ENCODE measurements around the gene STXBP6.
"Not testable (repeated sequence)": the region's sequence is repeated elsewhere in the genome, so short reads cannot be mapped to it uniquely, and the experiment has no call there.

The STXBP6 gene

DNA sequence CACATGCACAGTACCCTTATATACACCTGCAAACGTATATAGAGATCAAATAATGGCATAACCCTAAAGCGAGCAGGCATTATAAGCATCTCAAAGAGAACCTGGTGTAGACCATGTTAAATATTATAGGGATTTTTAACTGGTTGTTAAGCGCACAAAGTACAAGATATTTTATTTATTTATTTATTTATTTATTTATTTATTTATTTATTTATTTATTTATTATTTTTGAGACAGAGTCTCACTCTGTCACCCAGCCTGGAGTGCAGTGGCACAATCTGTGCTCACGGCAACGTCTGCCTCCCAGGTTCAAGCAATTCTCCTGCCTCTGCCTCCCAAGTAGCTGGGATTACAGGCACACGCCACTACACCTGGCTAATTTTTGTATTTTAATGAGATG lies 87.8 kb downstream of the STXBP6 start:
- H3K27ac ChIP-seq (ENCODE audit: low read length); H3K27me3 ChIP-seq (ENCODE audit: control insufficient read depth, insufficient read depth, low read length); H3K36me3 ChIP-seq (ENCODE audit: control insufficient read depth, low read depth, low read length); H3K4me3 ChIP-seq (ENCODE audit: low read length); H3K9ac ChIP-seq (ENCODE audit: low read length); H3K9me3 ChIP-seq (ENCODE audit: control insufficient read depth, low read depth, low read length); H3K4me1 ChIP-seq (ENCODE audit: control insufficient read depth, low read depth, low read length): not testable (repeated sequence)

DNA sequence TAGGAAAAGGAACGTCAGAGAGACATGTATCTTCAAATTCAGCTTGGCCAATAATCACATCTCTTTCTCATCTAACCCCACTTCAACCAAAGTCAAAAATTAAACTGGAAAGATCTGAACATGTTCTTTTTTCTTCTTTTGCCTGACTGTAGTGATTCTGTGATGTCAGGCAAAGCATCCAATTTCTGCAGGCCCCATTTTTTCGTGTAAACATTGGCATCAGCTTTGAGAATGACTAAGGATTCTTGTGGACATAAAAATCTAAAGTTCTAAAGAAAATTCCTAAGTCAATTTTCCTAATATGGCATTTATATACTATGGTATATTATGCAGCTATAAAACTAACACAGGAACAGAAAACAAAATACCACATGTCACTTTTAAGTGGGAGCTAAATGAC lies 89.1 kb downstream of the STXBP6 start:
- H3K27me3 ChIP-seq (ENCODE audit: control insufficient read depth, insufficient read depth, low read length) = no peaks in the 10 kb centered on the region
- H3K36me3 ChIP-seq (ENCODE audit: control insufficient read depth, low read depth, low read length) = no peaks in the 10 kb centered on the region
- H3K9me3 ChIP-seq (ENCODE audit: control insufficient read depth, low read depth, low read length) = no peaks in the 10 kb centered on the region
- H3K4me1 ChIP-seq (ENCODE audit: control insufficient read depth, low read depth, low read length) = peaks cover 6% of the 10 kb centered on the region
- H3K4me3 ChIP-seq (ENCODE audit: low read length) = no peak overlapping the region
- no peak overlapping the region for H3K27ac ChIP-seq (ENCODE audit: low read length)
- no peak overlapping the region for H3K9ac ChIP-seq (ENCODE audit: low read length)

DNA sequence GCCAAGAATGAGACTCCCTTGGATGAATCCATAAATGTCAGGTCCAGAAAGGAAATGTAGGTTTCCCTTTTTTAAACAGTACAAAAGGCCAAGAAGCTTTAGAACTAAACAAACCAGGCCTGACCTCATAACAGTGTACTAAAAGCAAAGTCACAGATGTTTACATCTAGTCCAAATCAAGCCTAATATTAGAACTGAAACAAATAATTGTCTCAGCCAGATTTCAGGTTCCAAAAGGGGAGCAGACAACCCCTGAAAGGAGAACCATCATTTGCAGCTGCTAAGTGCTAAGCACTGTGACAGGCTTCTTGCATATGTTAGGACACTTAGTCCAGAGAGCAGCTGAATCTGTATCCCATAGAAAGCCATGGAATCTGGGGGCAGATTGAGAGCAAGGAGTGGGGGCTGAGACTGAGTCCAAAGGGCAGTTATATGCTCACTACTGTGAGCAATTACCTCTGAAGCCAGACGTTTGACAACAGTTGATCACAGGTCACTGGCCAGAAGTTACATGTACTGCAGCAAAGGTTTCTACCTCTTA lies 90.1 kb downstream of the STXBP6 start:
- Histone ChIP-seq H3K4me1 (ENCODE audit: control insufficient read depth, low read depth, low read length) (peaks cover 6% of the 10 kb centered on the region), H3K36me3 (ENCODE audit: control insufficient read depth, low read depth, low read length) (no peaks in the 10 kb centered on the region), H3K27ac (ENCODE audit: low read length) (no peak overlapping the region), H3K9me3 (ENCODE audit: control insufficient read depth, low read depth, low read length) (no peaks in the 10 kb centered on the region), H3K4me3 (ENCODE audit: low read length) (no peak overlapping the region), H3K27me3 (ENCODE audit: control insufficient read depth, insufficient read depth, low read length) (no peaks in the 10 kb centered on the region), H3K9ac (ENCODE audit: low read length) (no peak overlapping the region)

DNA sequence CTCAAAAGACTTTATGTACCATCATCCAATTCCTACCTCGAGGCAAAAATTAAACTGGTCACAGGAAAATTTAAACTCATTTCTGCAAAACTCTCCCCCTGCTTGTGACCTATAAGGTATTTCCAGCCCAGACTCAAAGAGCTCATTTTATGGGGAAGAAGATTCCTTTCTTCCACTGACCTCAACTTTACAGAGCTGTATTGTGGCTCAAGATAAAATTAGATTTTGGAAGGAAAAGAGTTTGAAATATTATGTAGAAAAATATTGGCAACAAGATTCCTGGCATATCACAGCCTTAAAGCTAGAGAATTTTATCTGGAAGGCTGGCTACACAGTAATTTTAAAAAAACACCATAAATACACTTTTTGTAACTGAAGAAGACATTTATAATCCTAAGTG lies 91.7 kb downstream of the STXBP6 start:
- no peak overlapping the region for H3K27ac ChIP-seq (ENCODE audit: low read length)
- no peaks in the 10 kb centered on the region for H3K36me3 ChIP-seq (ENCODE audit: control insufficient read depth, low read depth, low read length)

DNA sequence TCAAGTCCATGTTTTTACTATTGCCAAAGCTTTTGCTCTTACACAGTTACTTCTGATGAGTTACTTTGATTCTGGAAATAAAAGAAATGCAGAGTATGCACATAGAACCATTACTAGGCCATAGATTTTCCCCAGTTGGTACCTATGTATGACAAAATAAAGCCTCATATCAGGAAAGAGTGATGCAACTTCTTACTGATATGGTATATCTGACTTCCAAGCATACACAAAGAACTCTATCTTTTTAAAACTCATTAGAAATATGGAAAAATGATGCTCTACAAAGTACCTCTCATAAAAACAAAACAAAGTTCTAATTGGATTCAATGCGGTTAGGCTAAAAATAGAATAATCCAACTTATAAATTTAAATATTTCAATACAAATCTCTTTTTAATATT lies 92.1 kb downstream of the STXBP6 start:
- Histone ChIP-seq H3K27me3 (ENCODE audit: control insufficient read depth, insufficient read depth, low read length) (no peaks in the 10 kb centered on the region), H3K9me3 (ENCODE audit: control insufficient read depth, low read depth, low read length) (no peaks in the 10 kb centered on the region), H3K9ac (ENCODE audit: low read length) (no peak overlapping the region), H3K36me3 (ENCODE audit: control insufficient read depth, low read depth, low read length) (no peaks in the 10 kb centered on the region), H3K27ac (ENCODE audit: low read length) (no peak overlapping the region), H3K4me1 (ENCODE audit: control insufficient read depth, low read depth, low read length) (peaks cover 14% of the 10 kb centered on the region), H3K4me3 (ENCODE audit: low read length) (no peak overlapping the region)

More for the DNA sequence above, 91.7 kb downstream of the STXBP6 start:
- H3K9me3 ChIP-seq (ENCODE audit: control insufficient read depth, low read depth, low read length) = no peaks in the 10 kb centered on the region
- no peak overlapping the region for H3K9ac ChIP-seq (ENCODE audit: low read length)
- peaks cover 10% of the 10 kb centered on the region for H3K4me1 ChIP-seq (ENCODE audit: control insufficient read depth, low read depth, low read length)
- H3K27me3 ChIP-seq (ENCODE audit: control insufficient read depth, insufficient read depth, low read length) = no peaks in the 10 kb centered on the region
- H3K4me3 ChIP-seq (ENCODE audit: low read length) = no peak overlapping the region

DNA sequence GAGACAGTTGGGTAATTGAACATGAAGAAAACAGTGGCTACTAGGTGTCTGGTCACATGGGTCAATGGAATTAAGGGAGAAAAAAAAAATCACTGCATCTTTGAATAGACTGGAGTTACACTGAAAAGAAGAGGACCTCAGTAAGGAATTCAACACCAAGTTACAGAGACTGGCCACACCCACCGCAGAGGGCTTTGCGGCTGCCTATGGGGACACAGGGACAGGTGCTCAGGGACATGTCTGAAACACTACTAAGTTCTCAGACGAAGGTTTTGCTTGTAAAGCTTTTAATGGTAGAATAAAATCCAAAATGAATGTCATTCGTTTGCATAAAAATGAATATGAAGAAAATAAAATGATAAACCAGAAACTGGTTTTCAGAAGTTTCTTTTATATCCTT lies 93.8 kb downstream of the STXBP6 start:
- Histone ChIP-seq H3K4me1 (ENCODE audit: control insufficient read depth, low read depth, low read length) (peaks cover 21% of the 10 kb centered on the region), H3K27me3 (ENCODE audit: control insufficient read depth, insufficient read depth, low read length) (no peaks in the 10 kb centered on the region), H3K9me3 (ENCODE audit: control insufficient read depth, low read depth, low read length) (no peaks in the 10 kb centered on the region), H3K9ac (ENCODE audit: low read length) (no peak overlapping the region), H3K4me3 (ENCODE audit: low read length) (no peak overlapping the region), H3K27ac (ENCODE audit: low read length) (no peak overlapping the region), H3K36me3 (ENCODE audit: control insufficient read depth, low read depth, low read length) (no peaks in the 10 kb centered on the region)

DNA sequence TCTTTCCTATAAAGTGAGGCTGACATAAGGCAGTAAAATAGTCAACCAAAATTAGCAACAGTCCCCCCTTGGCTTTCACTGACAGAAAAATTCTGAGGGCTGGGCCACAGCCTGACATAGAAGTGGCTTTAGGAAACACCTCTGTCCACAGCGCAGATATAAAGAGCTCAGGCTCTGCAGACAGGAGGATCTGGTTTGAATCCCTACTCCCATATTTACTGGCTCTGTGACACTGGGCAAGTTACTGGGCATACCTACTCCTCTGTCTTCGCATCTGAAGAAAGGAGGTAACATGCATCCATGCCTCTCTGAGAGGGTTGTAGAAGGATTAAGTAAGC lies 95.3 kb downstream of the STXBP6 start:
- Histone ChIP-seq H3K27ac (ENCODE audit: low read length) (no peak overlapping the region), H3K4me1 (ENCODE audit: control insufficient read depth, low read depth, low read length) (peaks cover 21% of the 10 kb centered on the region), H3K27me3 (ENCODE audit: control insufficient read depth, insufficient read depth, low read length) (no peaks in the 10 kb centered on the region)

DNA sequence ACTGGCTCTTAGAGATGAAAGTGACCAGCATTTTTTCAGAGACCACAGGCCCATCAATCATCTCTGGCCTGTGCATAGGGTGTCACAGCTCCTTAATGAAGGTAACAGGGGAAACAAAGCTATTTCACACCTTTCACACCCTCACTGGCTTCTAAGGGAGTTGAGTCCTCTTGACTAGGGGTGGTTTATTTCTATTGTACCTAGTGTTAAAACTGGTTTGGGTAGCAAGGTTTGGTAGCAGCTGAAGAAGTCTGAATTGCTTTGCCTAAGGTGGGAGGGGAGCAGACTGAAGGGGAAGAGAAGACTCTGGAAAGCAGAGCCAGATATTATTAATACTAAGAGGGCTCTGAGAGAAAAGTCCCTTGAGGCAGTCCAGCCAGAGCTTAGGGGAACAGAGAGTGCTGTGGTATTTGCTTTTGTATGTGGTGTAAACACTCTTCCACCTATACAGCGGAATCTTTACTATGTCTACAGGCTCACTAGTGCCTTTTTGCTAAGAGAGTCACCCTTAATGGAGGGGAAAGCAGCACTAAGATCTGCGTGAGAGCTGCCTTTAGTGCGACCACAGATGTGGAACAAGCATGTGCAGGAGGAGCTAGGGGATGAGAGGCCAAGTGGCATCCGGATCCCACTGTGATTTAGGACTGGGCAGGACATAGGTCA lies 95.8 kb downstream of the STXBP6 start:
- no peaks in the 10 kb centered on the region for H3K9me3 ChIP-seq (ENCODE audit: control insufficient read depth, low read depth, low read length)
- no peak overlapping the region for H3K27ac ChIP-seq (ENCODE audit: low read length)
- H3K36me3 ChIP-seq (ENCODE audit: control insufficient read depth, low read depth, low read length) = no peaks in the 10 kb centered on the region
- H3K4me3 ChIP-seq (ENCODE audit: low read length) = no peak overlapping the region
- H3K4me1 ChIP-seq (ENCODE audit: control insufficient read depth, low read depth, low read length) = peaks cover 21% of the 10 kb centered on the region
- H3K27me3 ChIP-seq (ENCODE audit: control insufficient read depth, insufficient read depth, low read length) = no peaks in the 10 kb centered on the region
- no peak overlapping the region for H3K9ac ChIP-seq (ENCODE audit: low read length)

More for the DNA sequence above, 95.3 kb downstream of the STXBP6 start:
- Histone ChIP-seq H3K4me3 (ENCODE audit: low read length) (no peak overlapping the region), H3K9ac (ENCODE audit: low read length) (no peak overlapping the region), H3K36me3 (ENCODE audit: control insufficient read depth, low read depth, low read length) (no peaks in the 10 kb centered on the region), H3K9me3 (ENCODE audit: control insufficient read depth, low read depth, low read length) (no peaks in the 10 kb centered on the region)

DNA sequence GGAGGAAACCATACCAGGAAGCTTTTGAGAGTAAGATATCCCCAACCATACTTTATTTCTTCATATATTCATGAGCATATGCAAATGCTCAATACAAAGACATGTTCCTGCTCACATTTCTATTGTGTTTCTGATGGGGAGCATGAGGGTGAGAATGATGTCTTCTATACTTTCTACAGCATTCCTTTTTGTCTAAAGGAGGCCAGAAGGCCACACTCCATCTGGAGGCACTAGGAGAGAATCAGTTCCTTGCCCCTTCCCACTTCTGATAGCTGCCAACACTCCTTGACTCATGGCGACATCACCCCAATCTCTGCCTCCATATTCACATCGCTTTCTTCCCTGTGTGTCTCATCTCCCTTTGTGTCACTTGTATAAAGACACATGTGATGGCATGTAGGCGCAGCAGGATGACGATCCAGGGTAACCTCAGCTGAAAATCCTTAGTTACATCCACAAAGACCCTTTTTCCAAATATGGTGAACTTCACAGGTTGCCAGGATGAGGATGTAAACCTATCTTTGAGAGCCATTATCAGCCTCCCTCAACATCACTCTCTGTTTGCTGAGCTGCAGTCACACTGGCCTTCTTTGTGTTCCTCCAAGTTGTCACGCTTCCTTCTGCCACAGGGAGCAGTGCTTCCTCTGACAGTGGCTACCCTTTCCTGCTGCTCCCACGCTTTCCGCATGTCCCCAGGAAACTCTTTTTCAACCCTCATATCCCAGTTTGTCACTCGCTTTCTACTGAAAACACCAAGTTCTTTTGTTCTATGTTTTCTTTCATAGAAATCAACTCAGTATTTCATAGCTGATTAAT lies 96.9 kb downstream of the STXBP6 start:
- H3K27ac ChIP-seq (ENCODE audit: low read length) = peak overlapping the region; percentile 47
- no peaks in the 10 kb centered on the region for H3K36me3 ChIP-seq (ENCODE audit: control insufficient read depth, low read depth, low read length)
- peaks cover 27% of the 10 kb centered on the region for H3K4me1 ChIP-seq (ENCODE audit: control insufficient read depth, low read depth, low read length)
- H3K9me3 ChIP-seq (ENCODE audit: control insufficient read depth, low read depth, low read length) = no peaks in the 10 kb centered on the region
- H3K4me3 ChIP-seq (ENCODE audit: low read length) = no peak overlapping the region
- no peaks in the 10 kb centered on the region for H3K27me3 ChIP-seq (ENCODE audit: control insufficient read depth, insufficient read depth, low read length)
- H3K9ac ChIP-seq (ENCODE audit: low read length) = no peak overlapping the region

DNA sequence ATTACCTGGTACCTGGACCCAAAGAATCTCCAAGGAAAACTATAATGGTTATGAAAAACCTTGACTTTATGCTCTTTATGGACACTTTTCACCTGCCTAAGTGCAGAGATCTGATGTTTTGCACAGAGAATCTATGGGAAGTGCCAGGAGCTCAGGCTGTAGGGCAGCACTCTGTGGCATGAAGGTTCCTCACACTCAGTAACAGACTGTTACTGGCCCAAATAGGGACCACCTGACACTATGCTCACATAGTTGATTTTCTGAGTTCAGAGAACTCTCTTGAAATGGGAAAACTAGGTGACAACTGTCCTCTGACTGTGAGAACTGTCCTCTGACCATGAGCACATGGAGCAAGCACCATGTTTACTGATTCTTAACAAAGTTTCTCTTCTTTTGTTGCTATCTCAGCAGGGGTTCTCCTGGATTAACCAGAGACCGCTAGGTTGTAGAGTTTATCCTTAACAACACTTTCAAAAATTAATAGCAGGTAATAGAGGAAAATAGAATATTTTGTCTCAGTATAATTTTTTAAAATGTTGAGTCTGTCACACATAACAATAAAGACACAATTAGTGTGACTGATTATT lies 101.6 kb downstream of the STXBP6 start:
- Histone ChIP-seq H3K36me3 (ENCODE audit: control insufficient read depth, low read depth, low read length) (no peaks in the 10 kb centered on the region), H3K4me1 (ENCODE audit: control insufficient read depth, low read depth, low read length) (peaks cover 29% of the 10 kb centered on the region), H3K4me3 (ENCODE audit: low read length) (no peak overlapping the region), H3K9me3 (ENCODE audit: control insufficient read depth, low read depth, low read length) (no peaks in the 10 kb centered on the region), H3K9ac (ENCODE audit: low read length) (no peak overlapping the region), H3K27me3 (ENCODE audit: control insufficient read depth, insufficient read depth, low read length) (no peaks in the 10 kb centered on the region), H3K27ac (ENCODE audit: low read length) (no peak overlapping the region)

DNA sequence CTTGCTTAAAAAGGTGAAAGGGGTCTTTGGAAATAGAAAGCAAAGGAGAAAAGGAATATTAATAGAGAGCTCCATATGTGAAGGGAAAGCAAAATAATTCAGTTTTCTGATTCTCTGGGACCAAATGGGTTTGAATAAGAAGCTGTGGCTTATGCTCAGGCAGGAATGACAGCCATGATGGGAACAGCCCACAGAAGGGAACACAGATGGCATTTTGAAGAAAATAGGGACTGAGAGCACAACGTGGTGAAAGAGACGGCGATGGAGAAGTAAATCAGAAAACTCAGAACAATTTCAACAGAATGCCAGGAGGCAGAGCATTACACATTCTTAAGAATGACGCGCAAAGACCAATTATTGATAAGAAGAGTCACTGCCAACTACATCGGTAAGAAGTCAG lies 102.8 kb downstream of the STXBP6 start:
- Histone ChIP-seq H3K4me3 (ENCODE audit: low read length) (no peak overlapping the region), H3K36me3 (ENCODE audit: control insufficient read depth, low read depth, low read length) (no peaks in the 10 kb centered on the region), H3K4me1 (ENCODE audit: control insufficient read depth, low read depth, low read length) (peaks cover 30% of the 10 kb centered on the region), H3K9ac (ENCODE audit: low read length) (no peak overlapping the region), H3K27ac (ENCODE audit: low read length) (no peak overlapping the region), H3K27me3 (ENCODE audit: control insufficient read depth, insufficient read depth, low read length) (no peaks in the 10 kb centered on the region), H3K9me3 (ENCODE audit: control insufficient read depth, low read depth, low read length) (no peaks in the 10 kb centered on the region)
